Measurements from ENCODE around the gene SYNDIG1.
A peak's percentile ranks its signal among the peaks of the same experiment; 100 is the strongest.
"Not testable (repeated sequence)": the region's sequence is repeated elsewhere in the genome, so short reads cannot be mapped to it uniquely, and the experiment has no call there.

Gene SYNDIG1

DNA sequence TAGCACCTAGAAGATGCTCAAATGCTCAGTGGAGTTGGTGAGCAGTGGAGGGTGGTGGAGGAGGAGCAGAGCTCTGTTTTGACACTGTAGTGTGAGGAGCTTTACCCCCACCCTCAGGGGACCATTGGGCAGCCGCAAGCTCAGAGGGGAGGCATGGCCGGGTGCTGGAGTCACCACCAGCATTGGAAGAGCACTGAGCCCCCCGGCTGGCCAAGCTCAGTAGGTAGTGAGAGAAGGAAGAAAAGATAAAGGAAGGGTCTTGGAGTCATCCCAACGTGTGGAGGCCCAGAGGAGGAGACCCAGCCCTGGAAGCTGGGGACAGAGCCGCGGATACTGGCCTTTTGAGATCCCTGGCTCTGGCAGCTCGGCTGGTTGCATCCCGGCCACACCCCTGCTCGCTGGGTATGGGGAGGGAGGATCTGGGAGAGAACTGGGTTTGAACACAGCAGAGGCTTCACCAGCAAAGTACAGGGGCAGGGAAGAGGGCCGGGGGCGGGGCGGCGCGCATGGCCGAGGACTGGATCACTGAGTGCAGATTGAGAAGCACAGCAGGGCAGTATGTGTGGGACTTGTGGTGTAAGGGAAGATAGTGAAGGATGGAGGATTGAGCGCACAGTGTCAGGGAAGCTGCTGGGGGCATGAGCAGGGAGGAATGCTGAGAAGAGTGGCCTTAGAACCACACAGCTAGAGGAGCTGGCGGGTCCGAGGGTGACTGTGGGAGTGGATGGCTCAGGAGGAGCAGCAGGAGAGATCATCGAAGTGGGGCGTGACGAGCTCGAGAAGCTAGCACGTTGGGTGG is 24.4 kb downstream of the SYNDIG1 start:
- DNase-seq, result no peak

DNA sequence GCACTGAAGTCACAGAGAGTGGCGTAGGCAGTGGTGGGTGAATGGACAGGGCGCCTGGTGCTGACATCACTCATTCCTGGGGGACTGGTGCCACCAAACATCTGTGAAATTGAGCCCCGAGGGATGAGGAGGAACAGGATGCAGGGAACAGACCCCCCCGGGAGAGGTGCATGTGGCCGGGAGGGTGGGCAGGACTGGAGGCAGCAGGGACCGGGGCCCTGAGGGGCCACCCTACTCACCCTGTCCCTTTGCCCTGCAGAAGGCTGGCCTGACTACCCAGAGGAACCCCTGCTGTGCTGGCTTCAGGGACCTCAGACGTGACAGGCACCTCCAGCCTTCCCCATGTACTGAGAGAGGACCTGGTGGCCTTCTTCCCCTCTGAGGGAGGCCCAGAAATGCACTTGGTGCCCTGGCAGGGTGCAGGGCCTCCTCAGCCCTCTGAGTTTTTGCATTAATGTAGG is 25.1 kb downstream of the SYNDIG1 start:
- no peak for DNase-seq

DNA sequence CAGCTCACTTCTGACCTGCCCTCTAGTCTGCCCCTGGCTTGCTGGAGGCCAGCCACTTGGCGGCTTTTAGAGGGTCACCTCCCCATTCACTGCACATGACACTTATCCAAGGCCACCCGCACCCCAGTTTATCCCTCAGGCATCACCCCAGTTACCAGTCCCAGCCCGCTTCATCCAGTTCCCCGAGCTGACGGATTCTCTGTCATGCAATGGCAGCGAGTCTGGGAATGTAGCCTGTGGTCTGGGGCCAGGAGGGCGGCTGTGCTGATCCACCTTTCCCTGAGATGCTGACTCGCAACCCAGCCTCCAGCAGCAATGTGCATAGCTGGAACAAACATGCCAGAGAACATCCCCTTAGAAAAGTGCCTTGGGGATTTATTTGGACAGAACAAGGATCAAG is 25.8 kb downstream of the SYNDIG1 start:
- no peak for DNase-seq

- DNase-seq, result peak; percentile 10
Measured at GRCh38 chr20:24497851-24498250, 28.4 kb downstream of the SYNDIG1 start.

- DNase-seq, result no peak
Measured at GRCh38 chr20:24498641-24499040, 29.2 kb downstream of the SYNDIG1 start.

- DNase-seq, result no peak
Measured at GRCh38 chr20:24499472-24499871, 30.0 kb downstream of the SYNDIG1 start.

GRCh38 chr20:24501764-24502556 is 32.5 kb downstream of the SYNDIG1 start:
- DNase-seq, result no peak

GRCh38 chr20:24502661-24503060 is 33.2 kb downstream of the SYNDIG1 start:
- DNase-seq, result no peak

GRCh38 chr20:24503352-24503931 is 34.0 kb downstream of the SYNDIG1 start:
- DNase-seq, result no peak

DNA sequence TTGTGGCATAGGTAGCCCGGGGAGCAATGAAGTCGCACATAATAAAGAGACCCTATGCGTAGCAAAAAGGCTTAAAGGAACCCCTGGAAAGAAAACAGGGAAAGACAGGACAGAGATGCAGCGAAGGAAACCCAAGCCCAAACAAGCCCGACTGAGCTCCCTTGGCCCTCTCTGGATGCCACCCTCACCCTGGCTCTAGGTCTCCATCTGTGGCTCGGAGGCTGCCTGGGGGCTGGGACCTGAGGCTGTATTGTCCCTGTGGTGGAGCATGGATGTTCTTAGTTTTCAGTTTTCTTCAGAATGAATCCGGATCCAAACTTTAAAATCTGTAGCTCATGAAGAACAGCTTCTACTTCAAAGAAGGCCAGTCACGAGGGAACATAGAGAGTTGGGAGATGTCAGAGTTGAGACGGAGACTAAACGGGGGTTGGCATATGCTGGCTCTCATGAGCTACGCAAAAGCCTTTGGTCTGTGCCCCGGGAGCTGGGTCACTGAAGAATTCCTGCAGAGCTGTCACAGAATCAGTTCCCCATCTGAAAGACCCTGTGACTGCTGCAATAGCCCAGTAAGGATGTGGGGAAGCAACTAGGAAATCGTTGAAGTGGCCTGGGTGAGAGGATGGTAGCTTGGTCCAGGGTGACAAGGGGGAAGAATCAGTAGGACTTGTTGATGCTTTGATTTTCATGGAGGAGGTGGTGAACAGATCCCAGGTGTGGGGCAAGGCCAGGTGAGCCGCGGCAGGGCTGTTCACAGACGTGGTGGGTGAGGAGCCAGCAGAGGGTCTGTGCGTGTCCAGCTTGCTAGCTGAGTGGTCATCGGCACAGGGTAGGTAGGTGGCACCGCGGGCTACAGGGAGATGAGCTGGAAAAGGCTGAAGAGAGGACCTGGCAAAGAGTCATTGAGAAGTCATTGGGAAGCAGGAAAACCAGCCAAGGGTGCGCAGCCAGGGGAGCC is 35.2 kb downstream of the SYNDIG1 start:
- DNase-seq, result no peak

DNA sequence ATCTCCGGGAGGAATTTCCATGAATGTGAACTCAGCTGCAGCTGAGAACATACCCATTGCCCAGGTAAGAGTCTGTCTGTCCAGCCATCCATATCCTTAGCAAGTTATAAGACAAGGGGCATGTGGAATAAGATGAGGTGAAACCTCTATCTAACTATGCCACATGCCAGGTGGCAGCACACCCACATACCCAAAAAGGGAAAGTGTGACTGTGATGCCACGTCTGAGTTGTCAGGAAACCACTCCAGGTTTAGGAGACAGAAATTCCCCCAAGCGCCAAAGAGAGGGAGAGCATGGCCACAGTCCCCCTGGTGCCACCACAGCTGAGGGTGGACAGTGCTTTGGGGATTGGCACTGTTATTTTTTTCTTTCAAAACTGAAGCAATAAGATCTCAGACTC is 36.7 kb downstream of the SYNDIG1 start:
- no peak for DNase-seq

- DNase-seq, result no peak
Measured at GRCh38 chr20:24506696-24507095, 37.3 kb downstream of the SYNDIG1 start.

DNA sequence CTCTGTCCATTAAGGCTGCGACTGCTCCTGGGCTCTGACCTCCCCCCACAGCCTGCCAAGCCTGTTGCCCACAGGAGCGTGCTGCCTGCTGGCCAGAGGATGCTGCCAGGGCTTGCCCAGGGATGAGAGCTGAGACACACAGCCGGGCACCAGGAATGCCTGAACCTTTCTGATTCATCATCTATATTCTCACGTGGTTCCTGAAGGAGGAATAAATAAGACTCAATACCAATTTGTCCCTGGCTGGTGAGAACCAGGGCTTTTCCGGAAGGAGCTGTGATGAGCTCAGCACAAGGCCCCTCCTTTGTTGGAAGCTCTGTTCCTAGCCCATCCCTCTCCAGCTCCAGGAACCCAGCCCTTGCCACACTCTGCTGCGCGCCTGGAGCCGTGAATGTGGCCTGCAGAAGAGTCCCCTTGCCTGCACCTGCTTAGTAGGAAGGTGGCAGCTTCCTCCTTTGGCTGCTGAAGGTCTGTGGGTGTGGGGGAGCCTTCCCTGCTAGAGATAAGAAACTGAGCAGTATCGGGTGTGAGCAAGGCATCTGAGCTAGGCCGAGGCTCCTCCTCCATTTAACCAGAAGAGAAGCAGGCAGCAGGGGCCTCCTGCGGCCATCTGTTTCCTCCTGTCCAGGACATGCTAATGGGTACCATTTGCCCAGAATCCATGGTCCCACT is 37.9 kb downstream of the SYNDIG1 start:
- DNase-seq, result no peak

DNA sequence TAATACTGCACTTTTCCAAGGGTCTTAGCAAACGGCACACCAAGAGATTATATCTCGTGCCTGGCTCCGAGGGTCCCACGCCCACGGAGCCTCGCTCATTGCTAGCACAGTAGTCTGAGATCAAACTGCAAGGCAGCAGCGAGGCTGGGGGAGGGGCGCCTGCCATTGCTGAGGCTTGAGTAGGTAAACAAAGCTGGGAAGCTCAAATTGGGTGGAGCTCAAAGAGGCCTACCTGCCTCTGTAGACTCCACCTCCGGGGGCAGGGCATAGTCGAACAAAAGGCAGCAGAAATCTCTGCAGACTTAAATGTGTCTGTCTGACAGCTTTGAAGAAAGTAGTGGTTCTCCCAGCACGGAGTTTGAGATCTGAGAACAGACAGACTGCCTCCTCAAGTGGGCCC is 43.0 kb downstream of the SYNDIG1 start:
- DNase-seq, result not testable (repeated sequence)

GRCh38 chr20:24518515-24518914 is 49.1 kb downstream of the SYNDIG1 start:
- DNase-seq, result no peak

- no peak for DNase-seq
Measured at GRCh38 chr20:24519476-24519875, 50.0 kb downstream of the SYNDIG1 start.

GRCh38 chr20:24521032-24521431 is 51.6 kb downstream of the SYNDIG1 start:
- no peak for DNase-seq

GRCh38 chr20:24522452-24523330 is 53.3 kb downstream of the SYNDIG1 start:
- DNase-seq, result no peak

DNA sequence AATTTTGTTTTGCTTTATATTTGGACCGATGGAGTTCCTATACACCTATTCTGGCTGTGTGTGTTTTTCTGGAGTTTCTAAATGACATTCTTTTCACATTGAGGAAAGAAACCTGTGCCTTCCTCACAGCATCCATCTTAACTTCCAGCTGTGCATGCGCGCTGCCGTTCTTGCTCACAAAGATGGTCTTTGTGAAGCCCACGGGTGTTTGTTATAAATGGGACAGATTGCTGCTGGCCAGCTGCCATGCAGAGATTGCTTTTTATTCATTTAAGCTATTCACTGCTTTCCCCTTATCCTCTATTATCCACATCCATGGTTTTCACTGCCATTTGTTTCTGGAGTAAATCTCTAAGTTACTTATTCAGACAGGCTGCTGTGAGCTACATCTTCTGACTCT is 54.2 kb downstream of the SYNDIG1 start:
- no peak for DNase-seq

GRCh38 chr20:24528583-24529368 is 59.3 kb downstream of the SYNDIG1 start:
- DNase-seq, result no peak

All from NCI-H1694 treated with DMSO at 0.1 percent for 48 hours (cell line).